Thyroid gland (tissue), 4 donors: Measurements from ENCODE around the gene RPRD1B. TPM values are rescaled to one million over a fixed set of nuclear protein-coding genes. Genes with fewer than 3 reads are reported as not detected.
A peak's percentile ranks its signal among the peaks of the same experiment; 100 is the strongest.

Experiments
- DNase-seq, 2 donors: peaks; one replicate each; pipeline ENCODE4 v3.0.0-alpha.2; 2019
- H3K27ac ChIP-seq, 3 donors: fragments of 200-600 bp; sonication (generic); 1 replicate in 2 of 3; 2 replicates in 1 of 3; pipeline ENCODE4 v1.5.1; 2016 to 2019; ENCODE audit warnings: mild to moderate bottlenecking in 1 of 3, moderate library complexity in 1 of 3
- H3K27me3 ChIP-seq: fragments of 200-600 bp; sonication (generic); one replicate; pipeline ENCODE4 v1.5.1; 2019
- H3K36me3 ChIP-seq, 2 donors: fragments of 200-600 bp; sonication (generic); one replicate each; pipeline ENCODE4 v1.5.1; 2016 to 2019
- H3K4me1 ChIP-seq, 2 donors: fragments of 200-600 bp; sonication (generic); one replicate each; pipeline ENCODE4 v1.5.1; 2017 to 2019
- H3K4me3 ChIP-seq, 3 donors: fragments of 200-600 bp; sonication (generic); replicated peaks in 1 of 3; 1 replicate in 2 of 3; 2 replicates in 1 of 3; pipeline ENCODE4 v1.5.1; 2016; ENCODE audit warnings: mild to moderate bottlenecking in 1 of 3
- H3K9me3 ChIP-seq: fragments of 200-600 bp; sonication (generic); one replicate; pipeline ENCODE4 v1.5.1; 2017
- CTCF ChIP-seq, 6 experiments: fragments of 200-600 bp in 3 of 6; fragments of 450-650 bp in 3 of 6; sonication (generic) in 3 of 6; IDR thresholded peaks; one replicate each; pipeline ENCODE4 v1.5.1; 2016 to 2019; ENCODE audit warnings: antibody characterized with exemption in 6 of 6, mild to moderate bottlenecking in 2 of 6, inconsistent platforms in 1 of 6, moderate library complexity in 1 of 6
- POLR2A ChIP-seq, 2 donors: fragments of 450-650 bp; IDR thresholded peaks; one replicate each; pipeline ENCODE4 v1.6.1; 2017; ENCODE audit warnings: antibody characterized with exemption in 2 of 2, mild to moderate bottlenecking in 2 of 2, moderate library complexity in 1 of 2
- WGBS, 2 donors: methylation state at CpG; one replicate each; pipeline ENCODE4 v1.1.5; 2017; 5-methylcytosine and 5-hydroxymethylcytosine counted together
- intact Hi-C: fragments of 100-400 bp; cut with DNase I; formaldehyde crosslinking; loops from one replicate; pipeline ENCODE4 v1.15.1; 2023
- total RNA-seq, 4 donors: library from RNA; depleted of rRNA; stranded (reverse); fragments of >200 nt; gene quantifications; one replicate each; pipeline ENCODE4 v1.2.3, GENCODE V29; 2016

Gene RPRD1B
- total RNA-seq, 4 donors from 2014 or later = 24.2 to 58.9 (median 27.0) TPM

DNA sequence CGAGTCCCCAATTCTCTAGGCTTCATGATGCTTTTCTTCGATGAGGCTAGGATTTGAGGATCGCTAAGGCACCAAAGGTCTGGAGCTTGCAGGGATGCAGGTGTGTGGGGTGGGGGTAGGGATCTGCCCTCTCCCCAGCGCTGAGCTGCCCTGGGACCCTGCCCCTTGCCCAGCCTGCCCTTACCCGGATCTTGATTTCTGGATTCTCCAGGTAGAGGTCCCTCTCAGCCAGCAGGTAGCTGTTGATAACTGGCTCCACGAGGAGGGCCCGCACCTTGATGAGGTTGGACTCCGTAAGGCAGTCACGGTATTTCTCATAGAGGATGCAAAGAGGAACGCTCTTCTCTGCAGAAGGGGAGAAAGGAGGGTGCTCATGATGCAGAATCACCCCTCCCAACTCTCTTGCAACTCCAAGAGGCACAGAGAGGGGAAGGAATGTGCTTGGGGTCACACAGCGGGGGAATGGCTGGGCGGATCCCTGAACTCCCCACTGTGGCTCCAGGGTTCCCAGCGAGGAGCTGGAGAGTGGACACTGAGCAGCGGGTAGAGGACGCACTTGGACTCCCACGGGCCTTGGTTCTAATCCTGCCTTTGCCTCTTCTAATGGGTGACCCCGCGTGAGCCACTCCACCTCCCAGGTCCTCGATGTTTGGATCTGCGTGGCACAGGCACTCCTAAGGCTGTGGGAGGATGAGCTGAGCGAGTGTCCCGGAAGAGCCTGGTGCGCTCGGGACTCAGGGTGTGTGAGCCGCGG is 98.8 kb downstream of the RPRD1B start:
- WGBS, 2 donors = 87 to 88% methylated on average over 14 to 19 of the region's 26 CpGs
- TF ChIP-seq CTCF (IDR thresholded peaks at IDR 0.05) (no peak), POLR2A (IDR thresholded peaks at IDR 0.05) (no peak)
- H3K36me3 ChIP-seq = no peaks in the 10 kb centered on the region
- DNase-seq = no peak
- no peaks in the 10 kb centered on the region for H3K9me3 ChIP-seq
- H3K27me3 ChIP-seq = no peaks in the 10 kb centered on the region
- peaks cover 0 to 15% of the 10 kb centered on the region in 2 donors for H3K4me1 ChIP-seq
- H3K27ac ChIP-seq = no peak overlapping the region
- intact Hi-C loops = no loop called here
- no peak overlapping the region for H3K4me3 ChIP-seq

DNA sequence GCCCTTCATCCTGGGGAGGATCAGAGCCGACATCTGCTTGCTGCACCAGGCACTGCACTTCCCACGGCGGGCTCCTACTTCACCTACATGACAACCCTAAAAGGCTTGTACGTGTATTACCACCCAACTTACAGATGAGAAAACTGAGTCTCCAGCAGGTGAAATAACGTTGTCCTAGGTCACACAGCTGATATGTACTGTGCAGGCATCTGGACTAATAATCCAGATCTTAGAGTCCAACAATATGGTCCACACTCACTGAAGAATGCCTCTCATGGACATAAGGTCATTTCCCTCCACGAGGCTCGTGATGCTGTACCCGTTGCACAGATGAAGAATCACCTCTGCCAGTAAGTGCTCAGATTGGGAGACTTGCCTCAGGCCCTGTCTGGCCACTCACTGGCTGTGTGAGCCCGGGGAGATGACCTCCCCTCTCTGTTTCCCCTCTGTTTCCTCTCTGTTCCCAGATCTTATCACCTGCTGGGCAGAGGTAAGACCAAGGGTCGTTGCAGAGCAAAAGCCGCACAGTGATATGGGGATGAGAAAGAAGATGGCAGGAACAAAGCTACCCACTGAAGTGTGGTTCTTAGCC is 99.5 kb downstream of the RPRD1B start:
- TF ChIP-seq POLR2A (IDR thresholded peaks at IDR 0.05) (no peak), CTCF (IDR thresholded peaks at IDR 0.05) (no peak)
- DNase-seq = no peak
- Histone ChIP-seq H3K9me3 (no peaks in the 10 kb centered on the region), H3K36me3 (no peaks in the 10 kb centered on the region), H3K4me1 (peaks cover 0 to 13% of the 10 kb centered on the region in 2 donors), H3K27ac (no peak overlapping the region), H3K27me3 (no peaks in the 10 kb centered on the region), H3K4me3 (no peak overlapping the region)
- 90 to 92% methylated on average over 8 to 10 of the region's 11 CpGs for WGBS, 2 donors
- intact Hi-C loops = no loop called here

DNA sequence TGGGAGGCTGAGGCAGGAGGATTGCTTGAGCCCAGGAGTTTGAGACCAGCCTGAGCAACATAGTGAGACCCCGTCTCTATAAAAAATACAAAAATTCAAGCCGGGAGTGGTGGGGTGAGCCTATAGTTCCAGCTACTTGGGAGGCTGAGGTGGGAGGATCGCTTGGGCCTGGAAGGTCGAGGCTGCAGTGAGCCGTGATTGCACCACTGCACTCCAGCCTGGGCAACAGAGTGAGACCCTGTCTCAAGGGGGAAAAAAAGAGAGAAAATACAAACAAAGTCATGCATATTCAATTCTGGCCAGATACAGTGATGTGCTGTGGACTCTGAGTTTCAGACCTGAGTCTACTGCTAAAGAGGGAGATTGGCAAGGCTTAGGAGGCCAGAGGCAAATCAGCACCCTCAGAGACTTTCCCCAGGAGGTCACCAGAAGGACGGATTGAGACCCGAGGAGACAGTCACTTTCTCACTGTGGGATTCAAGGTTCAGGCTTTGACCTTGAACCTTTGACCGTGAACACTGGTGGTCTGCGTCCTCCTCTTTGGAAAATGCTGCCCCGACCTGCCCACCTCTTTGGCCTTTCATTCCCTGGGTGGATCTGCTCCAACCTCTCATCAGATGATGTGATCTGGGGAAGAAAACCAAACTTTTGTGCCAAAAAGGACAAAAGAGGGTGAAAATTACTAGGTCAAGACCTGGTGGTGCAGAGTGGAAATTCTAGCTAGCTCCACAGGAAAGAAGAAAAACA is 100.3 kb downstream of the RPRD1B start:
- no peak for DNase-seq

GRCh38 chr20:38134427-38135270 is 101.1 kb downstream of the RPRD1B start:
- Histone ChIP-seq H3K4me3 (no peak overlapping the region), H3K9me3 (no peaks in the 10 kb centered on the region), H3K27ac (peak overlapping the region in 2 of 3 donors; percentile 29 to 40), H3K27me3 (no peaks in the 10 kb centered on the region), H3K36me3 (no peaks in the 10 kb centered on the region), H3K4me1 (peaks cover 0 to 13% of the 10 kb centered on the region in 2 donors)
- no peak for DNase-seq
- 47 to 50% methylated on average over 9 of the region's 9 CpGs for WGBS, 2 donors
- TF ChIP-seq CTCF (IDR thresholded peaks at IDR 0.05) = no peak
- TF ChIP-seq POLR2A (IDR thresholded peaks at IDR 0.05) = no peak
- intact Hi-C loops = no loop called here

More for the DNA sequence above, 100.3 kb downstream of the RPRD1B start:
- Histone ChIP-seq H3K4me1 (peaks cover 0 to 13% of the 10 kb centered on the region in 2 donors), H3K9me3 (no peaks in the 10 kb centered on the region), H3K27me3 (no peaks in the 10 kb centered on the region), H3K27ac (peak overlapping the region in 2 of 3 donors; percentile 28 to 29), H3K4me3 (no peak overlapping the region), H3K36me3 (no peaks in the 10 kb centered on the region)
- WGBS, 2 donors = 78 to 87% methylated on average over 10 of the region's 10 CpGs
- TF ChIP-seq POLR2A (IDR thresholded peaks at IDR 0.05) (no peak), CTCF (IDR thresholded peaks at IDR 0.05) (no peak)
- intact Hi-C loops = no loop called here
